Fibroblast of lung (primary cell): Measurements from ENCODE around the gene BMP6. TPM values are rescaled to one million over a fixed set of nuclear protein-coding genes. Genes with fewer than 3 reads are reported as not detected.
A peak's percentile ranks its signal among the peaks of the same experiment; 100 is the strongest.

ENCODE experiments used
- DNase-seq, 2 donors: peaks; one replicate each; pipeline versions ENCODE4 v3.0.0 to v3.0.0-alpha.2; 2010; ENCODE audit warnings: low read depth in 2 of 2
- H2AFZ ChIP-seq: 2 replicates; pipeline ENCODE4 v1.5.1; 2012; ENCODE audit warnings: low read length, control low read depth, inconsistent platforms
- H3K27ac ChIP-seq: 2 replicates; pipeline ENCODE4 v1.5.1; 2011; ENCODE audit warnings: low read length, control low read depth; ENCODE audit not compliant: insufficient read depth
- H3K27me3 ChIP-seq: 2 replicates; pipeline ENCODE4 v1.5.1; 2011; ENCODE audit warnings: mild to moderate bottlenecking, low read length; ENCODE audit not compliant: control insufficient read depth, insufficient read depth
- H3K36me3 ChIP-seq: 2 replicates; pipeline ENCODE4 v1.5.1; 2011; ENCODE audit warnings: low read length; ENCODE audit not compliant: control insufficient read depth, insufficient read depth
- H3K4me1 ChIP-seq: 2 replicates; pipeline ENCODE4 v1.5.1; 2011; ENCODE audit warnings: low read length; ENCODE audit not compliant: control insufficient read depth, insufficient read depth; ENCODE audit errors: extremely low read depth
- H3K4me2 ChIP-seq: 2 replicates; pipeline ENCODE4 v1.5.1; 2011; ENCODE audit warnings: low read length, control low read depth; ENCODE audit not compliant: insufficient read depth; ENCODE audit errors: extremely low read depth
- H3K4me3 ChIP-seq, 4 experiments: fragments of 200-600 bp in 1 of 4; sonication (generic) in 1 of 4; replicated peaks in 1 of 4; 2 replicates each; pipeline ENCODE4 v1.5.1; 2011 to 2016; ENCODE audit warnings: low read length in 4 of 4, low read depth in 3 of 4, mild to moderate bottlenecking in 3 of 4, control low read depth in 2 of 4, inconsistent platforms in 1 of 4, mixed read lengths in 1 of 4; ENCODE audit not compliant: insufficient read depth in 1 of 4; ENCODE audit errors: control extremely low read depth in 1 of 4
- H3K79me2 ChIP-seq: 2 replicates; pipeline ENCODE4 v1.5.1; 2012; ENCODE audit warnings: mild to moderate bottlenecking, low read length, inconsistent platforms; ENCODE audit not compliant: control insufficient read depth, insufficient read depth
- H3K9ac ChIP-seq: 2 replicates; pipeline ENCODE4 v1.5.1; 2011; ENCODE audit warnings: mild to moderate bottlenecking, low read length, control low read depth; ENCODE audit not compliant: insufficient read depth
- H3K9me3 ChIP-seq: 2 replicates; pipeline ENCODE4 v1.5.1; 2012; ENCODE audit warnings: low read depth, low read length; ENCODE audit not compliant: control insufficient read depth, insufficient read depth
- H4K20me1 ChIP-seq: 2 replicates; pipeline ENCODE4 v1.5.1; 2011; ENCODE audit warnings: low read length; ENCODE audit not compliant: control insufficient read depth, insufficient read depth; ENCODE audit errors: extremely low read depth
- CTCF ChIP-seq, 2 donors: IDR thresholded peaks in 1 of 2; conservative IDR thresholded peaks in 1 of 2; 1 replicate in 1 of 2; 2 replicates in 1 of 2; pipeline ENCODE4 v1.5.1; 2011 to 2012; ENCODE audit warnings: low read length in 2 of 2, control low read depth in 1 of 2, inconsistent platforms in 1 of 2, low read depth in 1 of 2, mild to moderate bottlenecking in 1 of 2
- EZH2 ChIP-seq: IDR thresholded peaks from 2 replicates; pipeline ENCODE4 v1.5.1; 2012; ENCODE audit warnings: low read length, control low read depth, mild to moderate bottlenecking; ENCODE audit errors: missing control alignments
- polyA plus RNA-seq, 2 donors: library from polyadenylated mRNA; depleted of rRNA in 1 of 2; stranded (reverse) in 1 of 2; unstranded in 1 of 2; fragments of >200 nt; gene quantifications; 2 replicates each; pipeline ENCODE4 v1.2.1, GENCODE V29; 2011 to 2012; ENCODE audit warnings: missing spikeins in 1 of 2
- total RNA-seq: library from RNA; depleted of rRNA; stranded (reverse); fragments of >200 nt; gene quantifications from 2 replicates; pipeline ENCODE4 v1.2.1, GENCODE V29; 2014

Gene BMP6
- total and polyA plus RNA-seq, 2 donors (not counting 1 experiment from before 2014, with no cell fraction given) = under 0.01 to 0.20 TPM

- H2AFZ ChIP-seq = no peak overlapping the region
- TF ChIP-seq EZH2 (no peak), CTCF (conservative IDR thresholded peaks at IDR 0.05 in 1 of 2, IDR thresholded peaks at IDR 0.05 in 1 of 2; ENCODE audit: low read depth in 1 of 2, low read length in 2 of 2) (no peak)
- no peak overlapping the region for H3K4me2 ChIP-seq
- no peaks in the 10 kb centered on the region for H3K36me3 ChIP-seq
- H3K4me1 ChIP-seq = no peaks in the 10 kb centered on the region
- no peak overlapping the region for H3K27ac ChIP-seq
- H3K79me2 ChIP-seq = no peaks in the 10 kb centered on the region
- no peaks in the 10 kb centered on the region for H4K20me1 ChIP-seq
- no peak overlapping the region for H3K4me3 ChIP-seq
- DNase-seq = no peak
- H3K9me3 ChIP-seq = no peaks in the 10 kb centered on the region
- no peaks in the 10 kb centered on the region for H3K27me3 ChIP-seq
- no peak overlapping the region for H3K9ac ChIP-seq
Measured at GRCh38 chr6:7823552-7823951, 97.7 kb downstream of the BMP6 start.

- no peaks in the 10 kb centered on the region for H3K79me2 ChIP-seq
- H4K20me1 ChIP-seq = no peaks in the 10 kb centered on the region
- H3K27me3 ChIP-seq = no peaks in the 10 kb centered on the region
- no peak overlapping the region for H3K27ac ChIP-seq
- no peak overlapping the region for H3K4me3 ChIP-seq
- H2AFZ ChIP-seq = no peak overlapping the region
- H3K36me3 ChIP-seq = no peaks in the 10 kb centered on the region
- no peak for TF ChIP-seq EZH2
- TF ChIP-seq CTCF (conservative IDR thresholded peaks at IDR 0.05 in 1 of 2, IDR thresholded peaks at IDR 0.05 in 1 of 2; ENCODE audit: low read depth in 1 of 2, low read length in 2 of 2) = no peak
- H3K9ac ChIP-seq = no peak overlapping the region
- H3K4me1 ChIP-seq = no peaks in the 10 kb centered on the region
- no peak overlapping the region for H3K4me2 ChIP-seq
- no peak for DNase-seq
- H3K9me3 ChIP-seq = no peaks in the 10 kb centered on the region
Measured at GRCh38 chr6:7825986-7826385, 100.1 kb downstream of the BMP6 start.

GRCh38 chr6:7827142-7827541 lies 101.2 kb downstream of the BMP6 start:
- Histone ChIP-seq H3K4me1 (no peaks in the 10 kb centered on the region), H3K9ac (no peak overlapping the region), H3K27me3 (no peaks in the 10 kb centered on the region), H3K9me3 (no peaks in the 10 kb centered on the region), H3K79me2 (no peaks in the 10 kb centered on the region), H3K4me3 (no peak overlapping the region), H4K20me1 (no peaks in the 10 kb centered on the region), H3K4me2 (no peak overlapping the region), H3K36me3 (no peaks in the 10 kb centered on the region), H3K27ac (no peak overlapping the region), H2AFZ (no peak overlapping the region)
- DNase-seq = peak in 1 of 2 donors; percentile 50
- TF ChIP-seq CTCF (conservative IDR thresholded peaks at IDR 0.05 in 1 of 2, IDR thresholded peaks at IDR 0.05 in 1 of 2; ENCODE audit: low read depth in 1 of 2, low read length in 2 of 2) = no peak
- TF ChIP-seq EZH2 = no peak
